ENCODE results near the gene ZDBF2. TPM values are rescaled to one million over a fixed set of nuclear protein-coding genes. Genes with fewer than 3 reads are reported as not detected.

Gene ZDBF2
- total RNA-seq, 1 experiment from 2014 or later, result 31.8 TPM

DNA sequence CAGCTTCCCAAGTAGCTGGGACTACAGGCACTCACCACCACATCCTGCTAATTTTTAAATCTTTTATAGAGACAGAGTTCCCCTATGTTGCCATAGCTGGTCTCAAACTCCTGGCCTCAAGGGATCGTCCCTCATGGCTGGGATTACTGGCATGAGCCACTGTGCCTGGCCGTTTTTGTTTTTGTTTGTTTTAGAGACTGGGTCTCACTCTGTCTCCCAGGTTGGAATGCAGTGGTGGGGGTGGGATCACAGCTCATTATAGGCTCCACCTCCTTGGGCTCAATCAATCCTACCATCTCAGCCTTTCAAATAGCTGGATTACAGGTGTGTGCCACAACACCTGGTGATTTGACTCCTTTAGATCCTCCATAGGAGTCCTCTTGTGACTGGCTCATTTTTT is 19.5 kb upstream of the ZDBF2 start:
- Histone ChIP-seq H3K14ac (ENCODE audit: insufficient read depth, low read length) (no peak overlapping the region), H3K23ac (ENCODE audit: insufficient read length, low read depth, low read length) (no peak overlapping the region), H2BK120ac (ENCODE audit: low read depth, low read length, poor library complexity, severe bottlenecking) (no peak overlapping the region), H3K23me2 (ENCODE audit: insufficient read length, low read depth, low read length, poor library complexity, severe bottlenecking) (no peaks in the 10 kb centered on the region), H4K8ac (replicated peaks; ENCODE audit: insufficient read length, low read depth, low read length) (no peak overlapping the region), H3K9ac (ENCODE audit: extremely low read depth, insufficient read length, low read length) (no peak overlapping the region), H2BK5ac (ENCODE audit: insufficient read length, low read length) (no peak overlapping the region), H2BK20ac (ENCODE audit: low read depth, low read length, poor library complexity, severe bottlenecking) (no peak overlapping the region), H4K20me1 (ENCODE audit: control insufficient read depth, insufficient read depth, insufficient read length) (no peaks in the 10 kb centered on the region), H3K18ac (ENCODE audit: insufficient read length, low read depth, low read length) (no peak overlapping the region), H3K4me1 (ENCODE audit: insufficient read depth, low read length) (no peaks in the 10 kb centered on the region), H3K4ac (ENCODE audit: low read depth, low read length) (no peak overlapping the region), H3T11ph (ENCODE audit: low read length) (no peak overlapping the region), H2BK15ac (ENCODE audit: low read depth, low read length) (no peak overlapping the region), H3K79me1 (ENCODE audit: insufficient read depth, low read depth, low read length, poor library complexity, severe bottlenecking) (no peaks in the 10 kb centered on the region), H3K27me3 (ENCODE audit: insufficient read depth, low read length) (no peaks in the 10 kb centered on the region), H4K91ac (ENCODE audit: insufficient read length, low read depth, low read length) (no peak overlapping the region), H3K9me3 (ENCODE audit: control insufficient read depth, low read depth, low read length) (no peaks in the 10 kb centered on the region), H3K56ac (ENCODE audit: insufficient read length, low read depth, low read length) (no peak overlapping the region), H4K5ac (ENCODE audit: insufficient read length, low read depth, low read length) (no peak overlapping the region), H3K79me2 (ENCODE audit: insufficient read depth, low read length) (no peaks in the 10 kb centered on the region), H2AFZ (ENCODE audit: low read length) (no peak overlapping the region), H2AK5ac (ENCODE audit: insufficient read length, low read length) (no peak overlapping the region), H3K27ac (ENCODE audit: insufficient read length, low read depth, low read length) (no peak overlapping the region), H3K4me2 (ENCODE audit: insufficient read depth, insufficient read length, low read length) (no peak overlapping the region), H2BK12ac (ENCODE audit: insufficient read length, low read depth, low read length) (no peak overlapping the region)
- Mint-ChIP-seq H3K27me3 (ENCODE audit: low read depth) (no peaks in the 10 kb centered on the region; the same call in 1 of the 2 replicates), H3K9me3 (peaks cover 0 to 1% of the 10 kb centered on the region in 2 experiments; a peak in 3 of 5 replicates), H3K27ac (no peak overlapping the region), H3K36me3 (ENCODE audit: insufficient read depth in 1 of 3, low read depth in 3 of 3) (peaks cover 0 to 3% (median 0%) of the 10 kb centered on the region in 3 experiments; a peak in 1 of 7 replicates), H3K4me3 (no peak overlapping the region), H3K4me1 (peaks cover 19 to 28% of the 10 kb centered on the region in 2 experiments)
- peak; percentile 68 for DNase-seq
- TF ChIP-seq, protein P1, sequence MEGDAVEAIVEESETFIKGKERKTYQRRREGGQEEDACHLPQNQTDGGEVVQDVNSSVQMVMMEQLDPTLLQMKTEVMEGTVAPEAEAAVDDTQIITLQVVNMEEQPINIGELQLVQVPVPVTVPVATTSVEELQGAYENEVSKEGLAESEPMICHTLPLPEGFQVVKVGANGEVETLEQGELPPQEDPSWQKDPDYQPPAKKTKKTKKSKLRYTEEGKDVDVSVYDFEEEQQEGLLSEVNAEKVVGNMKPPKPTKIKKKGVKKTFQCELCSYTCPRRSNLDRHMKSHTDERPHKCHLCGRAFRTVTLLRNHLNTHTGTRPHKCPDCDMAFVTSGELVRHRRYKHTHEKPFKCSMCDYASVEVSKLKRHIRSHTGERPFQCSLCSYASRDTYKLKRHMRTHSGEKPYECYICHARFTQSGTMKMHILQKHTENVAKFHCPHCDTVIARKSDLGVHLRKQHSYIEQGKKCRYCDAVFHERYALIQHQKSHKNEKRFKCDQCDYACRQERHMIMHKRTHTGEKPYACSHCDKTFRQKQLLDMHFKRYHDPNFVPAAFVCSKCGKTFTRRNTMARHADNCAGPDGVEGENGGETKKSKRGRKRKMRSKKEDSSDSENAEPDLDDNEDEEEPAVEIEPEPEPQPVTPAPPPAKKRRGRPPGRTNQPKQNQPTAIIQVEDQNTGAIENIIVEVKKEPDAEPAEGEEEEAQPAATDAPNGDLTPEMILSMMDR (conservative IDR thresholded peaks at IDR 0.05), result no peak
- WGBS (ENCODE audit: extremely low coverage, insufficient read length, low lambda C conversion rate), result no CpG with 5 or more reads among the region's 2 CpGs

Measured in H9 (cell line).